Bone marrow (tissue), 2 donors: ENCODE measurements around the gene CD200.

Experiments used
- DNase-seq, 2 donors: peaks; one replicate each; lab custom pipeline; 2025; lab: John Stamatoyannopoulos, UW

Gene CD200, protein sequence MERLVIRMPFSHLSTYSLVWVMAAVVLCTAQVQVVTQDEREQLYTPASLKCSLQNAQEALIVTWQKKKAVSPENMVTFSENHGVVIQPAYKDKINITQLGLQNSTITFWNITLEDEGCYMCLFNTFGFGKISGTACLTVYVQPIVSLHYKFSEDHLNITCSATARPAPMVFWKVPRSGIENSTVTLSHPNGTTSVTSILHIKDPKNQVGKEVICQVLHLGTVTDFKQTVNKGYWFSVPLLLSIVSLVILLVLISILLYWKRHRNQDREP

DNA sequence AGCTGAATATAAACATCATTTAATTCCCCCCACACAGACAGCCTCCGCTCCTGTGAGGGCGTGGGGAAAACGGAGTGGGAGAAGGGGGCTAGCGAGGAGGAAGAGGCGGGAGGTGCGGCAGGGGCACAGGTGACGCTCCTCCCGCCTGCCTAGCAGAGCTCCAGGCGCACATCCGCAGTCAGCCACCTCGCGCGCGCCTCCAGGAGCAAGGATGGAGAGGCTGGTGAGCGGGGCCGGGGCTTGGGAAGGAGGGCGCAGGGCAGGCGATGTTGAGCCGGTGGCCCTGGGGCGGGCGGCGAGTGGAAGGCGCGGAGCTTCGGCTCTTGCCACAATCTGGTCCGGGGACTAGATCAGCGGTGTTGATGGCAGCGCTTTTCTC, at the start of gene CD200:
Gene CD200 (plus strand): TSS at position 155 of the 379 bp plus-strand sequence. CDS start 57 bp downstream, at position 212.
- DNase-seq: peak; percentile 22 to 28

DNA sequence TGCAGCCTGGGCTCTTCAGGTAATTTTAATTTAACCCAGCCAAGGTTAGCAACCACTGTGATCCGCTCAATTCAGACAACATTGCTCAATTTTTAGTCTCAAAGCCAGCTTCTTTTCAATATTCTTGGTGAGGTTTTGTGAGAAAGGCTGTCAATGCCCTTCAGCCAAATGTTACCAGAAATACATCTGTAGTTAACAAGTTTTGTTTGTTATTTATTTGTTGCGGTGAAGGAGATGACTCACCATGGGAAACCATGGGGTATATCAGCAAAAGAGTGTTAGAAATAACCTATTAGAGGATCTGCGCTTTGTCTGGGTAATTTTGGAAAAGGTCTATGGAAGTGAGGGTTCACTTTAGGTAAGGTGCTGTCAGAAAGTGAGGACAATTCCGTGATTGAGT, 43.9 kb upstream of the CD200 start:
- no peak for DNase-seq

DNA sequence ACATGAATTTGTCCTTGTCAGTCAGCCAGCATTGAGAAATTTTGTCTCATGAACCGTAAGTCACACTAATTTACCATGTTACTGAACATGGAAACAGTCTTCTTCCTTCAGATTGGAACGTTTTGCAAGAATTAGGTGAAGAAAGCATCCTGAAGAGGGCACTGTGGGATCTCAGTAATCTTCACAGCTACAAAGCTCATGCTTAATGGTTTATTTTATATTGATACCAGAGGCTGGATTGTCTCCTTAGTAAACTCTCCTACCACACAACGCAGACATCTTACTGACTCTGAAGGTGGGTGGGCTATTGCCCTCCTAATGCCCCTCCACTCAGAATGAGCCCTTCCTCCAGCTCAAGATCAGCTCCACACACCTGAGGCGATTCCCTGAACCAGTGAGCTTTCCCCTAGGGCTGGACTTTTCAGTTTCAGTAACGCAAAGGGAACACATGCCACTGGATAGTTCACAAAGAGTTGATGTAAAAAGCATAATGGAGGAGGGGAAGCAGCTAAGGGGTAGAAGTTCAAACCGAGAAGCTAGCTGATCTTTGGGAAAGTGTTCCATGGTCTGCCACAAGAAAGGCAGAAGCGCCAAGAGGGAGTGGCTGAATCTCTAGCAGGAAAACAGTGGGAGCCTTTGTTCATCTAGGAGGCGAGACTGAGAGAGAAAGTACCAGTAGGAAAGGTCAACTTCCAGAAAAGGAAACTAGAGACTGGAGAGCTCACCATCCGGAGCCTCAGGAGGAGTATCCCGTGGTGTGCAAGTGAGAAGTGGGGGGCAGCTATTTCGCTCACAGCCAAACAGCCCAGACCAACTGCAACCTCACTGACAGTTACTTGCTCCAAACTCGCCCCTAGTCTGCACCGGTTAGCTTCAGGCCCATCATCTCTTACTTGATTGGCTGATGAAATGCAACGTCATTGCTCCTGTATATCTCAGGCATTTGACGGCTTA, 39.3 kb upstream of the CD200 start, which contains the start of gene SLC9C1:
Gene SLC9C1 (minus strand): TSS at position 849 of the 954 bp plus-strand sequence. CDS start 7,425 bp downstream, outside the sequence.
- peak in 1 of 2 donors; percentile 80 for DNase-seq

DNA sequence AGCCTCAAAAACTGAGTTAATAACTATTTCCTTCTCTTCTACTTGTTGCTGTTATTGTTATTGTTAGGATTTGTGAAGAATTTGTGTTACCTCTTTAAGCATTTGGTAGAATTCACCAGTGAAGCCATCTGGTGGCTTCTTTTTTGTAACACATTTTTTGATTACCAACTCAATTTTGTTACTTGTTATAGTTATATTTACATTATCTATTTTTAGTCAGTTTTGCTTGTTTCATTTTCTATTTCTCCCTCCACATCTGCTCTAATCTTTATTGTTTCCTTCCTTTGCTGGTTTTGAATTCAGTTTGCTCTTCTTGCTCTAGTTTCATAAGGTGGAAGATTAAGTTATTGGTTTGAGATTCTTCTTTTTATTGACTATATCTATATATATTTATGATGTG, 35.2 kb upstream of the CD200 start:
- DNase-seq: peak in 1 of 2 donors; percentile 77

DNA sequence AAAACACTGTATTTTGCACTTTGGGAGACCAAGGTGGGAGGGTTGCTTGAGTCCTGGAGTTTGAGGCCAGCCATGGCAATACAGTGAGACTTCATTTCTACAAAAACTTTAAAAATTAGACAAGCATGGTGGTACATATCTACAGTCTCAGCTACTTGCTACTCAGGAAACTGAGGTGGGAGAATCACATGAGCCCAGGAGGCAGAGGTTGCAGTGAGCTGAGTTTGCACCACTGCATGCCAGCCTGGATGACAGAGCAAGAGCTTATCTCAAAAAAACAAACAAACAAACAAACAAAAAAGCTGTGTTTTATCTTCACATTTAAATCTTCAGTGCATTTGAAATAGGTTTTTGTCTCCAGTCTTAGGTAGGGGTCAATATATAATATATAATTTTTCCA, 34.2 kb upstream of the CD200 start:
- DNase-seq: no peak

DNA sequence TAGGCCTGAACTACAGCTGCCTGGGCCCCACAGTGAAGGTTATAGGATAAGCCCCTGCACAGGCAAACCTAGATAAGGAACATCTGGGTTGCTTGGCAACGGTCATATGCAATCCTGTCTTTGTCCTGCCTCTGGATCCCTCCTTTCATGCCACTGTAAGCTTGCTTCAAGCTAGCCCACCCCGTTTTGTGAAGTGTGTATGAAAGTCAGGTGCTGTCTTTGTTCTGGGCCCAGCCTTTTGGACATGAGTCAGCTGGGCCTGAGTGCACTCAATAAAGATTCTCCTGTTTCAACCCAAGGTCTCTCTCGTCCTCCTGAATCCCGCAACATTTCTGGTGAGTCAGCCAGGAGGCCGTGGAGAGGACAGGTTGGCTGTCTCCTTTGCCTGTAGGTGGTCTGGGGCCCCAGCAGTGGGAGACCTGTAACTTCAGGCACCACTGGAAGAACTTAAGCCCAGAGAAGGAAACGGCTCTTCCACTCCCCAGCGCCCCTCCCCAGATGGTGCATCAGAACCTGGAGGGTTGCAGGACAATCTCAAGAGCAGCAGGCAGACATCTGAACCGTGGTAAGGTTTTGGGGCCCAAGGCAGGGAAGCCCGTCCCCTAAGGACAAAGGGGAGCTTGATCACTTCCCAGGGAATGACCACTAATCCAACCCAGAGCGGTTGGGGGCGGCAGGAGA, 30.7 kb upstream of the CD200 start:
- DNase-seq: peak in 1 of 2 donors; percentile 6

DNA sequence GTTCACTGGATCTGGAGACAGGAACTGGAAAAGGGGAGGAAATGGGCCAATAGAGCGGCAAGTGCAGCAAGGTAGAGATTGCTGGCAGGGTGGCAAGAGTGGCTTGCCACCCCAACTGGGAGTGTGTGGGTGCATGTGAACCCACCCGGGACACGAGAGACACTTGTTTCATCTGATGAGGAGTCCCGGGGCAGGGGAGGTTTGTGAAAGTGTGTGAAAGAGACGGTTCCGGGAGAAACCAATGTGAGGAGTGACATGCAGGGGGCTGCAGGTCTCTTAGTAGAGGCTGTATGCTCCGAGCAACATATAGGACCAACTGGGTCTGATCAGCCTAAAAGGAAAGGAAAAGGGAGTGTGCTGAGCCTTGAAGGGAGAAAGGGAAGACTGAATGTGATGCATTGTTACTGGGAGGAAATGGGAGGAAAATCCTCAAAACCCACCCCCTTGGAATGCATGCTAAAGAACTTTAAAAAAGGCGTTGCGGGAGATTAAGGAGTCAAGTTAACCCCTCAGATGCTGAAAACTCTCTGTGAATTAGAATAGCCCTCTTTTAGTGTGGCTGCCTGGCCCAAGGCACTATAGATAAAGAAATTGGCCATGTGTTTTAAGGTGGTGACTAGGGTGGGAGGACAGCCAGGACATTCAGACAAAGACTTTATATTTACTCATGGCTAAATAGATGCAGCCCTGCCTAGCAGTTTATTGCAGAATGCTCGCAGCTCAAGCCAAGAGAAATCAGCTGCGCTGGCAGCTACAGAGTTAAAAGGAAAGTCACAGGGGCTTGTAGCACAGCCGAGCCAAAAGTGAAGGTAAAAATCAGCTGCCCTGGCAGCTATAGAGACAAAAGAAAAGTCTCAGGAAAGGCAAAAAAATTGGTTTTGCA, 29.8 kb upstream of the CD200 start:
- DNase-seq: no peak

DNA sequence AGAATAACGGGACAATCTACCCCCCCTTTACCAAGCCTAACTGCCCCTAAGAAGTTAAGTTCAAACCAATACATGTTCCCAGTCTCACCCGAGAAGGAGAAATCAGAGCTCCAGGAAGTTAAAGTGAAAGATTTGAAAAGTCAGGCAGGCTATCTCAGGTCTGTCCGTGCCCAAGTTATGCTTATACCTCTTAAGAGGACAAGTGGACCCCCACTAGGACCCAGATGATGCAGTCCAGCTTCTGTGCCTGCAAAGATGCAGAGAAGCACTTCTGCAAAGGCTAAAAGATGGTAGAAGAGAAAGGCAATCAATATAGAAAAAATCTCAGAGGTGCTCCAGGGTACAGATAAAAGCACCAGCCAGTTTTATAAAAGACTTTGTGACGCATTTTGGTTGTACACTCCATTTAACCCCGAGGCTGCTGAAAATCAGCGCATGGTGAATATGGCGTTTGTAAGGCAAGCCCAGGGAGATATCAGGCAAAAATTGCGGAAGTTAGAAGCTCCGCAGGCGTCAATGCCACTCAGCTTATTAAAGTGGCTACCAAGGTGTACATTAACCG, 29.1 kb upstream of the CD200 start:
- DNase-seq: peak in 1 of 2 donors; percentile 40

DNA sequence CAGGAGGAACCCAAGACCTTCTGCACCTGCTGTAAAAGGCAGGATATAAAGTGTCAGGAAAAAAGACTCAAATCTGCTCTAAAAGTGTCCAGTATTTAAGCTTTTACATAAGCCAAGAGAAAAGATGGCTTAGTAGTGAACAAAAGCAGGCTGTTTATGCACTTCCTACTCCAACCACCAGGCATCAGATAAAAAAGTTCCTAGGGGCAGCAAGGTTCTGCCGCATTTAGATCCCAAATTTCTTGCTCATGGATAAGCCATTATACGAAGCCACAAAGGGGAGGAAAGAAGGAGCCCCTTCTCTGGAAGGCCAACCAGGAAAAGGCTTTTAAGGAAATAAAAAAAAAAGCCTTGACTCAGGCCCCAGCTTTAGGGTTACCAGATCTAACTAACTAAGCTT, 28.3 kb upstream of the CD200 start:
- DNase-seq: no peak

DNA sequence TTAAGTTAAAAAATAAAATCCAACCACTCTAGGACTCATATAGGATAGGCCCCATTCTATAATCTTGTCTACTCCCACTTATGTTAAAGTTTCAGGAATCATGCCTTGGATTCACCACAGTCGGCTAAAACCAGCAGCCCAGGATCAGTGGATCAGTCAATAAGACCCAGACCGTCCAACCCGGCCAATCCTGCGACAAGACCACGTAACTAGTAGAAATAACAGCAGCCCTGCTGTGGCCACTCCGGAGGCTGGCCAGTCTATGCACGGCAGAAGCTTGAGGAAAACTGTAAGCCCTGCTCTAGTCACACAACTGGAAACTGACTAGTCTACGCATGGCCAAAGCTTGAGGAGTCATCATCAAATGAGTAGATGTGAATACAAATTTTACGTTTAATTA, 26.1 kb upstream of the CD200 start:
- DNase-seq: no peak

DNA sequence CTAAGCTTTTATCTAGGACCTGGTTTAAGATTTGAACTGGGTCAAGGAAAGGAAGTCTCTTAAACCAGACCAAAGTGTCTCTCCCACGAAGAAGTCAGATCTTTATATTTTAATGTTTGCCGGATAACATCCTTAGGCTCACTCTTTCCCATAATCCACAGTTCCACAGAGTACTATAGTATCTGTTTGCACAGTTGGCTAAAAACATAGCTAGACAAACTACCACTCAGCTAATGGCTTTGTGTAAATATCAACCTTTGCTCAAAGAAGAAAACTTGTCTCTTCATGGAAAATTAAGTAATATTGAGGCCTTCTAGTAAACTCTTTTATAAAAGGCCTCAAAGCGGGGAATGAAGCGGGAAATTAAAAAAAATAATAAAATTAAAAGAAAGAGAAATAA, 25.4 kb upstream of the CD200 start:
- DNase-seq: no peak

DNA sequence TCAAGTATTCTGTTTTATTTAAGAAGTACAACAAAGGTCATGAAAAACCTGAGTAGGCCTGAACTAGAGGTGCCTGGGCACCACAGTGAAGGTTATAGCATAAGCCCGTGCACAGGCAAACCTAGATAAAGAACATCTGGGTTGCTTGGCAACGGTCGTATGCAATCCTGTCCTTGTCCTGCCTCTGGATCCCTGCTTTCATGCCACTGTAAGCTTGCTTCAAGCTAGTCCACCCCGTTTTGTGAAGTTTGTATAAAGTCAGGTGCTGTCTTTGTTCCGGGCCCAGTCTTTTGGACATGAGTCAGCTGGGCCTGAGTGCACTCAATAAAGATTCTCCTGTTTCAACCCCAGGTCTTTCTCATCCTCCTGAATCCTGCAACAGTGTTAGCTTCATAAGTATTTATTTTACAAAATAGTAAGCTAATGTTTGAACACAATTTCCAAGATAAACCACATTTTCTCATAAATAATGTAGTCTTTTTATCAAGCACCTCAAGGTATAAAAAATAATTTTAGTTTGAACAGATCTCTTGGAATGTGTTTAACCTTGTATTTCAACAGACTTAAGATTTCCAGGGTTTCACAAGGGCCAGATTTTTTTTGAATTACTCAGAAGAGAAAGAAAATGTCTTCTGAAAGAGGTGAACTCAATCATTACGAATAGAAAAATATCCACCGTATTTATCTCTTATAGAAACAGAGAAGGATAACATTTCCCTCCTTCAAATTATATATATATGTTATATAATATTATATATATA, 24.6 kb upstream of the CD200 start:
- no peak for DNase-seq

DNA sequence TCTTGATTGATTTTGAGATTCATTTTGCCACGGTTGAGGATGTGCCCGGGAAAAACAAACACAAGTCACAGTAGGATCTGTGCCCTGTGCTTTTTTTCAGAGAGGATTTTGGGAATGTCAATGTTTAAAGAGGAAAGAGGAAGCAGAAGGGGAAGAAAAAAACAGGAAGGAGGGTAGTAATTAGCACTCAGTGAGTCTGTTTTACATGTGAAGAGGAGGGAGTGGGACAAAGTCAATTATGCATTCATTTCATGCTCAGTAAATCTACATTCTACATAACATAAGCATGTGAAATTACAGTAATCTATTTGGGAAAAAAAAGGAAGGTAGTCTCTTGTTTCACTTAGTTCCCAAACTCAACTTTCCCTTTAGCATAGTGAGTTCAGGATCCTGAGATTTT, 18.3 kb upstream of the CD200 start:
- no peak for DNase-seq

DNA sequence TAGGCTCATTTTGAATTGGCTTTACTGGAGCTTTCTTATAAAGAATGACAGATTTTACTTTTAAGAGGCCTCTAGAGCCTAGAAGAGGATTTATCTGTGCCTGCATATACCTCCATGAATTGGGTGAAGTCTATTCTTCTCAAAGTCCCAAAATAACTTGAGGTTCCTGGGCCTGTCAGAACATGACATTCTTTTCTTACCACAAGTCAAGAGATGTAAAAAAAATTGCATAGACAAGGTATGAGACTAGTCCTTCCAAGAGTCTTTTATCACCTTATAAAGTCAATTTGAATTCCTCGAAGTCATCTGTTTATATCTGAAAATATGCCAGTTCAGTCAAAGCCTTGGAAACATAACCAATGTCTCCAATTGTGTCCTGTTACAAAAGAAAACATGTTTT, 17.2 kb upstream of the CD200 start:
- no peak for DNase-seq

DNA sequence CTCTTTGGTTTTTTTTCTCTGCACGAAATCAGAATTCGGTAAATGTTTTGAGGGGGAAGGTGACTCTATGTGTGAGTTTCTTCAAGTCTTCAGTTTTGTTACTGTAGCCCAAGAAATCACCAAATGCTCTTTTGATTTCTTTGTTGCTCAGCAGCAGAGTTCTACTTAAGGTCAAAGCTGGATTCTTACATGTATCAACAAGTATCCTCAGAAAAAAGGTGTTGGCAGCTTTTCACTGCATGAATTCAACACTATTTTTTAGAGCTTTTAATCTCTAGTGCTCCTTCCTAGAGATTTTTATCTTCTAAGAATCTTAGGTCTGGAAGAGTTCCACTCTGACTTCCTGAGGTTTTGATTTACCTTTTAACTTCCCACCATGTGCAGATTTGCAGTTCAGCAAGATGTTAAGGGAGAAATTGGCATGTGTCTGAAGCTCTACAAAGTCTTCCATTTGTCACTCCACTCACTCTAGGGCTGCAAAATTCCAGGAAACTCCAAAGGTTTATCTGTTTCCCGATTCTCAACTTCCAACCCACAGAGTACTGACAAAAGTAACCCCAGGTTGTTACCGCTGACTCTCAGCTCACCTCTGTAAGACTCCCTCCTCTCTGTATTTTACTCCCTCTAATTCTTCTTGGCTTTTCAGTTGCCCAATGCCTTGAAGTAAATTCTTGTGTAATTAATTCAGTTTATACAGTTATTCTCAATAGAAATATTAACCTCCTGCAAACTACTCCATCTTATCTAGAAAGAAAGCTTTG, 13.3 kb upstream of the CD200 start:
- no peak for DNase-seq

DNA sequence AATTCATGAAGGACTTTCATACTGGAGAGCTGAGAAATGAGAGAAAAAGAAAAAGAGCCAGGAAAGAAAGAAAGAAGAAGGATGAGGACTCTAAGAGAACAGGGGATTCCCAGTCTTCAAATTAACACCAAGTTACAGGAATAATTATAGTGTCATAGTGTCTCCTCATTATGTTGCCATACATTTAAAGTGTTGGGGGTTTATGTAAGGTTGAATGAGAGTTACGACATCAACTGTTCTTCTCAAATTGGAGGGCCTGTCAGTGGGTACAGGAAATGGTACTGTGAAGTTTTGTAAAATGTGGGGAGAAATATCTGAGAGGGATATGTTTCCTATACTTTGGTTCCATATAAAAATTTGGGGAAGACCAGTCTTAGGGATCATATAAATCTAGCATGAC, 12.3 kb upstream of the CD200 start:
- DNase-seq: peak in 1 of 2 donors; percentile 17

DNA sequence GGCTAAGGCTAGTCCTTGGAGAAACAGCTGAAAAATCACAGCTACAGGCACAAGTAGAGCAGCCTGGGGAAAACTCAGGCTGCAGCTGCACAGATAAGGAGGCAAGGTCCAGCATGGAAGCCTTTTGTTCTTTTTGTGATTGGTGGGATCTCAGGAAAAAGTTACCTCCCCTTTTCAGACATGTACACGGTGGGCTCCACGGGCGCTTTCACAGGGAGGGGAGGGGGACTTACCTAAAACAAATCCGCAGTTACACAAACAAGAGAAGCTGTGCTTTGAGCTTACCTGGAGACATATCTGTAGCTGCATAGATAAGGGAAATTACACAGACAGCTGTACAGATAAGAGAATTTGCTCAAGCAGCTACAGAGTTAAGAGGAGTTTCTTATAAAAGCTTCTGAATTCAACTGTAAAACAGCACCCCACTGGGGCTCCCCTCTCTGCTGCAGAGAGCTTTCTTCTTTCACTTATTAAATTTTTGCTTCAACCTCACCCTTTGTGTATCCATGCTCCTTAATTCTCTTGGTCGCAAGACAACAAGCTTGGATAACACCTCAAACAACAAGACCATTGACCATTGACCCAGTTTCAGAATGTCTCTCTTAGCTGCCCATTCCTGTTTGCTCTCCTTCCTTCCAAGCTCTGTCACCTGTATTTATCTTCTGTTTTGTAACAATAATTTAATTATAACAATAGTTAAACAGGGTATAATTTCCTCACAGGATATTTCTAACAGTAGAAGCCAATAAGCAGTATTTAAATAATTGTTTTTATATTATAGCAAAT, 10.9 kb upstream of the CD200 start:
- DNase-seq: no peak

DNA sequence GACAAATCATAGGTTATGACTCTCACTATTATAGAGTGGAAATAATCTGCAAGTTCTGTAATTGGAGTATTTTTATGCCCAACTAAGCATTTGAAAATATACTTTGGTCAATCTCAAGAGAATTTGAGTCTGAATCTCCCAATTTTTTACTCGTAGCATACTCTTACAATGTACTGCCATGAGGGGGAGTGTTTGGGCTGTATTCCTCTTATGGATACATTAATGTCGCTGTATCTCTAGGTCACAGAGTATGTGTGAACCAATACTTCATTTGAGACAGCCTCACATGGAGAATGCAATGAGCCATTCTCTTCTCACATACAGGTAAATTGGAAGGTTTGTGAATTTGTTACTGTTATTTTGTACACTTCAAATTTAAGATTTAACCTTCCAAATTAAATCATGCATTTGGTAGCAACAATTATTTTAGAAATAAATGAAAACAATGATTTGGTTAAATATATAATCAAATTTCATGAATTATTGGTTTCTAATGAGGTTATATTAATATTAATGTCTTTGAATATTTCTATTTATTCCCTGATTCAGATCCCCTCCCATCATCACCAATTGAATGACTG, 5.5 kb upstream of the CD200 start:
- peak in 1 of 2 donors; percentile 77 for DNase-seq
